PFSK-1 (cell line): ENCODE measurements around the gene RSF1.

ENCODE experiments used
- FOXP2 ChIP-seq: optimal IDR thresholded peaks from 2 replicates; pipeline ENCODE3; 2011; ENCODE audit warnings: borderline replicate concordance, control low read depth, inconsistent platforms; ENCODE audit not compliant: insufficient read depth; ENCODE audit errors: extremely low read length, extremely low read depth
- POLR2AphosphoS5 ChIP-seq: IDR thresholded peaks from 2 replicates; pipeline ENCODE4 v1.6.1; 2012; ENCODE audit warnings: low read depth, mild to moderate bottlenecking, control low read depth, low read length, moderate library complexity
- REST ChIP-seq, 2 experiments: IDR thresholded peaks; 2 replicates each; pipeline versions ENCODE4 v1.6.1 to v1.8.0; 2011 to 2012; ENCODE audit warnings: low read depth in 2 of 2, low read length in 2 of 2, control low read depth in 1 of 2, inconsistent platforms in 1 of 2, mild to moderate bottlenecking in 1 of 2, moderate library complexity in 1 of 2; ENCODE audit not compliant: insufficient read depth in 1 of 2
- SIN3A ChIP-seq: IDR thresholded peaks from 2 replicates; pipeline ENCODE4 v1.6.1; 2012; ENCODE audit warnings: mild to moderate bottlenecking, low read length, moderate library complexity, borderline replicate concordance; ENCODE audit not compliant: insufficient read depth
- TAF1 ChIP-seq: IDR thresholded peaks from 2 replicates; pipeline ENCODE4 v1.6.1; 2012; ENCODE audit warnings: low read length, control low read depth, borderline replicate concordance; ENCODE audit not compliant: insufficient read depth

Gene RSF1

GRCh38 chr11:77814848-77815247, 5.7 kb downstream of the RSF1 start:
- TF ChIP-seq SIN3A (no peak), FOXP2 (no peak), POLR2AphosphoS5 (no peak), REST (IDR thresholded peaks at IDR 0.05; ENCODE audit: insufficient read depth in 1 of 2, low read depth in 2 of 2, low read length in 2 of 2) (no peak), TAF1 (no peak)

- TF ChIP-seq TAF1: no peak
- no peak for TF ChIP-seq REST (IDR thresholded peaks at IDR 0.05; ENCODE audit: insufficient read depth in 1 of 2, low read depth in 2 of 2, low read length in 2 of 2)
- TF ChIP-seq SIN3A: no peak
- TF ChIP-seq POLR2AphosphoS5: no peak
- no peak for TF ChIP-seq FOXP2
Observed at GRCh38 chr11:77813256-77813655, 7.3 kb downstream of the RSF1 start.

- TF ChIP-seq SIN3A (no peak), POLR2AphosphoS5 (no peak), FOXP2 (no peak), TAF1 (no peak), REST (IDR thresholded peaks at IDR 0.05; ENCODE audit: insufficient read depth in 1 of 2, low read depth in 2 of 2, low read length in 2 of 2) (no peak)
Observed at GRCh38 chr11:77806993-77807392, 13.5 kb downstream of the RSF1 start.

- no peak for TF ChIP-seq TAF1
- TF ChIP-seq POLR2AphosphoS5: no peak
- TF ChIP-seq REST (IDR thresholded peaks at IDR 0.05; ENCODE audit: insufficient read depth in 1 of 2, low read depth in 2 of 2, low read length in 2 of 2): no peak
- no peak for TF ChIP-seq FOXP2
- TF ChIP-seq SIN3A: no peak
Observed at GRCh38 chr11:77806415-77806814, 14.1 kb downstream of the RSF1 start.

- TF ChIP-seq POLR2AphosphoS5 (no peak), TAF1 (no peak), SIN3A (no peak), REST (IDR thresholded peaks at IDR 0.05; ENCODE audit: insufficient read depth in 1 of 2, low read depth in 2 of 2, low read length in 2 of 2) (no peak), FOXP2 (no peak)
Observed at GRCh38 chr11:77801477-77801876, 19.0 kb downstream of the RSF1 start.
